ENCODE measurements around the gene CIART. TPM values are rescaled to one million over a fixed set of nuclear protein-coding genes. Genes with fewer than 3 reads are reported as not detected.

The CIART gene
- polyA plus RNA-seq, 4 donors: 5.6 to 8.6 (median 7.5) TPM

DNA sequence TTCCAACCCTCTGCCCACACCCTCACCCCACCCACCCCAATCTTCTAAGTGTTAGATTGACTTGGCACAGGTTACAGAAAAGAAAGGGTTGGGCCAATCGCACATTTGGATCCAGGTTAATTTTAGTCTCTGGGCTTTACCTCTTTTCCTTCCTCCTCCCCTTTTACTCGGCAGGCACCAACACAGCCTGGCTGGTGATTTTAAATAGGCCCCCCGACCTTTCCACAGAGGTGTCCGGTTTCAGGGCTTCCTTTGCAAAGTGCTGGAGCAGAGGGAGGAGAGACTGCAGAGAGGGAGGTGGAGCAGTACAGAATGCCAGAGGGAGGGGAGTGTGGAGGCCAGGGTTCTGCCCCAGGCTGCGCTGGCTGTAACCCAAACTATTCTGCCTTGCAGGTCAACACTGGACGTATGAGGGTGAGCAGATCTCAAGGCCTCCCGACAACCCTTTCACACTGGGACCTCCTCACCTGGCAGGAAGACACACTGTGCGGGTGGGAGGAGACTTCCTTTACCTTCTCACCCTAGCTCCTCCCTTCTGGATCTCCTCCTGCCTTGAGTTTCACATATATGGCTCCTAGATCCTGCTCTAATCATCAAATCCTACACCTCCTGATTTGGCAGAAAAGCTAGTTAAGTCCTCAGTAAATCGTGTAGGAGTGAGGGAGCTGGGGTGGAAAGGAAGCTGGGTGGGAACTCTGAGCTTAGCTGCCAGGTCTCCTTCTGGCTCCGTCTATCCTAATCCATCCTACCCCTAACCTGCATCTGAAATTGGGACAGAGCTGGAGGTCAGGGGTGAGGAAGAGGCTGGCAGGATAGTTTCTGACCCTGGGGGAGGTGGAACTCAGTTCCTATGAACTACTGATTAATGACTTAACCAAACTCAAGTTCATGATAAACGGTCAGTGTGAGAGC is 22.3 kb upstream of the CIART start:
- DNase-seq (ENCODE audit: low read depth in 4 of 4, low spot score in 2 of 4): peak in 1 of 4 donors; percentile 66

DNA sequence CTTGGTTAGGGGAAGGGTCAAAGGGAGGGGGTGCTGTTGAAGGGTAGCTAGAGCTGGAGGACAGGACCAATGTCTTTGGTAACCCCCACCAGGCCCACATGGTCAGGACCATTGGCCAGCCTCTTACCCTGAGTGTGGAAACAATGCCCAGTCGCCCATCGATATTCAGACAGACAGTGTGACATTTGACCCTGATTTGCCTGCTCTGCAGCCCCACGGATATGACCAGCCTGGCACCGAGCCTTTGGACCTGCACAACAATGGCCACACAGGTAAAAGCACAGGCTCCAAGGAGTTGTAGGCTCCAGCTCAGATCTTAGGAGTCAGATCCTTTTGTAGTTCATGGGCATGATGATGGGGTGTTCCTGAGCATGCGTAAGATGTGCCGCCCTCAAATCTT is 21.0 kb upstream of the CIART start:
- no peak for DNase-seq (ENCODE audit: low read depth in 4 of 4, low spot score in 2 of 4)

- no peak for DNase-seq (ENCODE audit: low read depth in 4 of 4, low spot score in 2 of 4)
Observed at GRCh38 chr1:150262388-150263320, 19.7 kb upstream of the CIART start.

GRCh38 chr1:150263549-150263948 is 18.8 kb upstream of the CIART start:
- DNase-seq (ENCODE audit: low read depth in 4 of 4, low spot score in 2 of 4): no peak

- DNase-seq (ENCODE audit: low read depth in 4 of 4, low spot score in 2 of 4): no peak
Observed at GRCh38 chr1:150267896-150268295, 14.5 kb upstream of the CIART start.

- peak in 1 of 4 donors; percentile 4 for DNase-seq (ENCODE audit: low read depth in 4 of 4, low spot score in 2 of 4)
Observed at GRCh38 chr1:150268340-150268704, 14.0 kb upstream of the CIART start.

GRCh38 chr1:150268705-150269403 is 13.5 kb upstream of the CIART start, which contains the start of gene APH1A:
Gene APH1A (minus strand): TSS chr1:150269016. CDS start chr1:150268810, 206 bp downstream.
- DNase-seq (ENCODE audit: low read depth in 4 of 4, low spot score in 2 of 4): peak; percentile 87 to 96 (median 92)

DNA sequence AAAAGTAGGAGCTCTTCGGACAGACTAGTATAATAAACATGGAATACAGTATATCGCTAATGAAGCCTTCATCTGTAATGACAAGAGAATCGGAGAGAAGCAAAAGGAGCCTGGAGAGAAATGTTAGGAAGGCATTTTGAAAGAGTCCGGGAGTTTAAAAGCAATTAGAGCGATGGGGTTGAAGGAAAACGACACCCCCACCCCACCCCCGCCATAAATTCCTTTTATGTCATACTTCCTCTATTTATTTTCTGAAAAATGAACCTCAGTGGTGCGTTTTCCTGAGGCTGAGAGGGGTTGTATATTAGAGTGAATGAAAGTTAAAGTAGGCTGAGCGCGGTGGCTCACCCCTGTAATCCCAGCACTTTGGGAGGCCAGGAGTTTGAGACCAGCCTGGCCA is 12.9 kb upstream of the CIART start:
- DNase-seq (ENCODE audit: low read depth in 4 of 4, low spot score in 2 of 4): no peak

DNA sequence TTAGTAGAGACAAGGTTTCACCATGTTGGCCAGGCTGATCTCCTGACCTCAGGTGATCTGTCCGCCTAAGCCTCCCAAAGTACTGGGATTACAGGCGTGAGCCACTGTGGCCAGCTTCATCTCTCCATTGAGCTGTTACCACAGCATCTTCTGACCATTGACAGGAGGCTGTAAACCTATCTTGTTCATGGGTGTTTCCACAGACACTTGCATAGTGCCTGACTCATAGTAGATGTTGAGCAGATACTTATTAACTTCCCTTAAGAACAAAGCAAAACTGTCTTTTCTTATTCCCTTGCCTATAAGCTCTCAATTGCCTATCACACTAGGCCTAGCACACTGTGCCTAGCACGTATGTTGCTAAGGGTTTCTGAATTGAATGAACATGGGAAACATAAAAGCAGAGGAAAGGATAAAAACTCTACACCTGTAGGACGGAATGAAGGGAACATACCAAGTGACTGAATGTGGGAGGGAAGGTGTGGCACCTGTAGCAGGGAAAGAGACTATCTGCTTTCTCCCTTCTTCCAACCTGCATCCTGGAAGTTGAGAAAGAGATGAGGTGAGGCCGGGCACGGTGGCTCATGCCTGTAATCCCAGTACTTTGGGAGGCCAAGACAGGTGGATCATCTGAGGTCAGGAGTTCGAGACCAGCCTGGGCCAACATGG is 10.9 kb upstream of the CIART start:
- DNase-seq (ENCODE audit: low read depth in 4 of 4, low spot score in 2 of 4): no peak

DNA sequence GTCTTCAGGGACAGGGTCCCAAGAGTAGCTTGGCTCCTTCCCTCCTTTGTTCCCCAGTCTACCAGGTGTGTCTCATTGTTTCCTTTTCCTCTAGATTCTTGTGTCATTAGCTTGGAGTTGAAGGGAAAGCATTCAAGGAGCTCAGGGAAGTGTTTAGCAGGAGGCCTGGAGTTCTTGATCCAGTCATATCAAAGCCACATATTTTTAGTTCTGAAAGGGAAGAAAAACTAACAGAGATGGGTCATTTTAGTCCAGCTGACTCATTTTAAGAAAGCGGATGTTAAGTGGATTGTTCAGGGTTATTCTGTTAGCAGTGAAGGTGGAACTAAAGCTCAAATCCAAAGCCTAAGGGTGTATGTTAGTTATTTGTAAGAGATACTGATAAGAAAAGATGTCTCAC is 9.0 kb upstream of the CIART start:
- DNase-seq (ENCODE audit: low read depth in 4 of 4, low spot score in 2 of 4): no peak

DNA sequence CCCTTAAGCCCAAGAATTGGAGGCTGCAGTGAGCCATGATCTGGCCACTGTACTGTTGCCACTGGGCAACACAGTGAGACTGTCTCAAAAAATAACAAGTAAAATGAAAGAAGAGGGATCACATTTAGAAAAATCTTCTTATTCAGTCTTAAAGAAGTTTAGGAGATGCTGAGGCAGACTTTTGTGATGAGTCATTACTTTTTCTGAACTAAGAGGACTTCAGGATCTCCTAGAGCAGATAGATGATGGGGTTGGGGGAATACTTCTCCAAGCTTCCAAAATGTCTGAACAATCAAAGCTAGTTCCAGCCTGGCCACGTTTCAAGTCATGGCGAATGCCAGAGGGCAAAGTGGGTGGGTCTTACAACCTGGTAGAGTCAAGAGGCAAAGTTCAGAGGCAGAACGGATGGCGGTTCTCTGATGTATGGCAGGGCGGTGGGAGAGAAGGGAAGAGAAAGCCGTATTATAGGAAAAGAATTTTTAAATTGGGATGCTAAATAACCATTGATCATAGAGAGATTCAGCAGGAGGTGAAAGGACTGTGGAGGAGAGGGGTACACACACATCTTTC is 2.1 kb upstream of the CIART start:
- DNase-seq (ENCODE audit: low read depth in 4 of 4, low spot score in 2 of 4): no peak

DNA sequence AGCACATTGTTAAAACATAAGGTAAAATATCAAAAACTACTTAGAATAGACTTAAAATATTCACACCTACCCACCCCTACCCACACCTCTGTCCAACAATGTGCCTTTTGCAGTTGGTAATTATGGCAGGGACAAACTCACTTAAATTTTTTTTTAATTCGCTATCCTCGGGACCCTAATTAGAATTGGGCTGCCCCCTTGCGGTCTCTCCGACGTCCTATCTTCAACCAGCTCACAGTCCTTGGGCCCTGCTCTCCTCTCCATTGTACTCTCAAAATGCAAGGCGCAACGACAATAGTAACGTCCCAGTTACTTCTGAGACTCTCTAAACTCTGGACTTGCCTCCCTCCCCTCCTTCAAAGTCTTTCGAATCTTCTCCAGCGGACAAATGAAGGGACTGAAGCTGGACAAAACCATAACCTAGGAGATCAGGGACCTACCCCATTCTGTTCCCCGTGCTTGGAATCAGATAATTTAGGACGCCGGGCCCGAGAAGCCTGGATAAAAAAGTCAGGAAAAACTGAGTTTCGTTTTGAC is 1.1 kb upstream of the CIART start:
- peak in 2 of 4 donors; percentile 54 to 58 for DNase-seq (ENCODE audit: low read depth in 4 of 4, low spot score in 2 of 4)

GRCh38 chr1:150282558-150282958 is 204 bp downstream of the CIART start:
- DNase-seq (ENCODE audit: low read depth in 4 of 4, low spot score in 2 of 4): peak in 1 of 4 donors; percentile 34

DNA sequence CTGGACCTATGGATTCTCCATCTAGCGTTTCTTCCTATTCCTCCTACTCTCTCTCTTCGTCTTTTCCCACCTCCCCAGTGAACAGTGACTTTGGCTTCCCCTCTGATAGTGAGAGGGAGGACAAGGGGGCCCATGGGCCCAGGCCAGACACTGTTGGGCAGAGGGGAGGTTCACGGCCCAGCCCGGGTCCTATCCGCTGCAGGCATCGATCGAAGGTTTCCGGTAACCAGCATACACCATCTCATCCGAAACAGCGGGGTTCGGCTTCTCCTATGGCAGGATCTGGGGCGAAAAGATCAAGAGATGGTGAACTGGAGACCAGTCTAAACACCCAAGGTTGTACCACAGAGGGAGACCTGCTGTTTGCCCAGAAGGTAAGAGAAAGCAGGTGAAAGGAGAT is 906 bp downstream of the CIART start:
- no peak for DNase-seq (ENCODE audit: low read depth in 4 of 4, low spot score in 2 of 4)

GRCh38 chr1:150288382-150288781 is 6.0 kb downstream of the CIART start:
- DNase-seq (ENCODE audit: low read depth in 4 of 4, low spot score in 2 of 4): no peak

- DNase-seq (ENCODE audit: low read depth in 4 of 4, low spot score in 2 of 4): no peak
Observed at GRCh38 chr1:150288822-150289221, 6.5 kb downstream of the CIART start.

DNA sequence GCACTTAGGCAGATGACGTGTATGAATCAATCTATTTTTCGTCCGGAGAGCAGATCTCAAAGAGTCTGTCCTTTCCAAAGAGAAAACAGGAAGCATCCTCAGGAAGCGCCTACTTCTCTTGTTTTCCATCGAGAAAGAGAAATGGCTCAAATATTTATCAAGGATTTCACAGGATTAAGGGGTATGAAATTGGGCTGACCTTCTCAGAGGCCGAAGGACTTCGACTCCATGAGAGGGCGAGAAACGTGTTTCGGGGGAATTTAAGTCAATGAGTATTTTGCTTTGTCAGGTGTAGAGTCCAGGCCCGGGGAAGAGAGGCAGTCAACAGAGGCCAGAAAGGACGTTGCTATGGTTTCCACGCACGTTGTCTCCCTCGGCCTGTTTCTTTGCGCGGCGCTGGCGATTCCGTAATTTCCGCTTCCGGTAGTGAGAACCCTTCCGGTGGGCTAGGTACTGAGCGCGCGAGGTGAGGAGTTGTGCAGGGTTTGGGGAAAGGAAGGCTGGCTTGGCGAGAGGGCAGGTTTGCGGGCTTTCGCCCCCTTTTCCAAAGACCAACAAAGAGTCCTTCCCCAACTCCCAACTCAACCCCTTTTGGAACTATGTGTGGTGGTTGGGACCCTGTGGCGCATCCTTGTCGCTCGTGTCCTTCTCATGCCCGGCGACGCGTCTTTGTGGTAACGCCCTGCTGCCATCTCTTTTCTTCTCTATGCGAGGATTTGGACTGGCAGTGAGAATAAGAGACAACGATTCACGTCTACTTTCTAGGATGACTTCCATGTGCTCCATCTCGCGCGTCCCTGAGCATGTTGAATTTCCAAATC is 11.3 kb downstream of the CIART start, which contains the start of gene MRPS21:
Gene MRPS21, plus strand, starts transcription at position 429 of the 821 bp plus-strand sequence. CDS start 506 bp downstream, outside the sequence.
- DNase-seq (ENCODE audit: low read depth in 4 of 4, low spot score in 2 of 4): peak; percentile 83 to 96 (median 88)

- DNase-seq (ENCODE audit: low read depth in 4 of 4, low spot score in 2 of 4): no peak
Observed at GRCh38 chr1:150295476-150295875, 13.1 kb downstream of the CIART start.
